ENCODE results near the gene SULT4A1. TPM values are rescaled to one million over a fixed set of nuclear protein-coding genes. Genes with fewer than 3 reads are reported as not detected.

Gene SULT4A1
- total RNA-seq (2014; rRNA removed; shearing (Covaris generic)), result 5.2 and 7.8 TPM in 2 replicates
- 4.3 and 4.7 TPM in 2 replicates for polyA plus RNA-seq (2016; fragmentation: Nextera tagmentation; extraction: Ambion mirVana)
- long read RNA-seq, result 0 reads

- Histone ChIP-seq H4K20me1 (replicated peaks; ENCODE audit: insufficient read depth) (no peaks in the 10 kb centered on the region), H3K36me3 (ENCODE audit: insufficient read depth) (no peaks in the 10 kb centered on the region), H3K4me3 (peak within 1 kb of the TSS; percentile 55), H3K79me2 (replicated peaks; ENCODE audit: insufficient read depth) (peaks cover 43% of the 10 kb centered on the region), H3K4me1 (ENCODE audit: insufficient read depth) (peaks cover 21% of the 10 kb centered on the region), H3K27me3 (ENCODE audit: insufficient read depth) (0 out of 2 replicates have a peak, but pooled peaks cover 2% of the 10 kb centered on the region), H2AFZ (peak within 1 kb of the TSS; percentile 97; the same call in 1 of the 2 replicates), H3F3A (replicated peaks; ENCODE audit: low read depth) (peaks cover 16% of the 10 kb centered on the region; the same call in 1 of the 2 replicates), H3K4me2 (peak within 1 kb of the TSS; percentile 81), H3K9me2 (ENCODE audit: insufficient read depth) (no peaks in the 10 kb centered on the region), H3K27ac (ENCODE audit: low read depth) (no peak within 1 kb of the TSS)
- H3K4me3 Mint-ChIP-seq, result peak within 1 kb of the TSS; percentile 79
- H3K36me3 Mint-ChIP-seq (ENCODE audit: low read depth), result peaks cover 13% of the 10 kb centered on the region
- peaks cover 3% of the 10 kb centered on the region for H3K9me3 Mint-ChIP-seq
- peaks cover 27% of the 10 kb centered on the region for H3K27me3 Mint-ChIP-seq (ENCODE audit: insufficient read depth, low read depth, poor library complexity)
- no peak within 1 kb of the TSS for H3K27ac Mint-ChIP-seq
- peaks cover 25% of the 10 kb centered on the region for H3K4me1 Mint-ChIP-seq
- ATAC-seq (peak; percentile 56), DNase-seq (ENCODE audit: low spot score) (peak; percentile 78)
- TF ChIP-seq POLR2AphosphoS5 (IDR thresholded peaks at IDR 0.05; ENCODE audit: low read depth) (0 out of 2 replicates have a peak, but pooled peaks have one; percentile 35), ZNF331 (CRISPR knock-in tag; IDR thresholded peaks at IDR 0.05; ENCODE audit: low read depth) (no peak), EZH2 (IDR thresholded peaks at IDR 0.05; ENCODE audit: low read depth, unreplicated experiment) (no peak), CTCF (conservative IDR thresholded peaks at IDR 0.05; ENCODE audit: low read depth in 2 of 2) (no peak), CREB1 (CRISPR knock-in tag; IDR thresholded peaks at IDR 0.05; ENCODE audit: low read depth) (peak; percentile 98), REST (IDR thresholded peaks at IDR 0.05; ENCODE audit: unreplicated experiment) (no peak)
Measured at GRCh38 chr22:43862074-43862881, at the start of gene SULT4A1. Gene SULT4A1 (minus strand): TSS chr22:43862513. CDS start chr22:43862382, 131 bp downstream.

GRCh38 chr22:43911351-43911750 lies 49.0 kb upstream of the SULT4A1 start:
- H3F3A ChIP-seq (replicated peaks; ENCODE audit: low read depth), result no peaks in the 10 kb centered on the region
- H3K9me2 ChIP-seq (ENCODE audit: insufficient read depth), result peaks cover 8% of the 10 kb centered on the region; the same call in 1 of the 2 replicates

More at GRCh38 chr22:43911351-43911750, 49.0 kb upstream of the SULT4A1 start:
- Mint-ChIP-seq H3K9me3 (peaks cover 21% of the 10 kb centered on the region), H3K4me3 (no peak overlapping the region), H3K27me3 (ENCODE audit: insufficient read depth, low read depth, poor library complexity) (peaks cover 14% of the 10 kb centered on the region), H3K4me1 (peaks cover 5% of the 10 kb centered on the region; the same call in 2 of the 3 replicates), H3K36me3 (ENCODE audit: low read depth) (0 out of 3 replicates have a peak, but pooled peaks cover 2% of the 10 kb centered on the region), H3K27ac (no peak overlapping the region)
- no peak overlapping the region for H3K27ac ChIP-seq (ENCODE audit: low read depth)
- H3K4me2 ChIP-seq, result no peak overlapping the region
- no peaks in the 10 kb centered on the region for H3K36me3 ChIP-seq (ENCODE audit: insufficient read depth)
- no peak for ATAC-seq
- H4K20me1 ChIP-seq (replicated peaks; ENCODE audit: insufficient read depth), result no peaks in the 10 kb centered on the region
- TF ChIP-seq ETS1 (IDR thresholded peaks at IDR 0.05) (no peak), EZH2 (IDR thresholded peaks at IDR 0.05; ENCODE audit: low read depth, unreplicated experiment) (no peak), CREB1 (CRISPR knock-in tag; IDR thresholded peaks at IDR 0.05; ENCODE audit: low read depth) (no peak)
- no peaks in the 10 kb centered on the region for H3K79me2 ChIP-seq (replicated peaks; ENCODE audit: insufficient read depth)
- DNase-seq (ENCODE audit: low spot score), result no peak
- no peak overlapping the region for H2AFZ ChIP-seq
- no peak overlapping the region for H3K4me3 ChIP-seq
- no peaks in the 10 kb centered on the region for H3K27me3 ChIP-seq (ENCODE audit: insufficient read depth)
- H3K4me1 ChIP-seq (ENCODE audit: insufficient read depth), result no peaks in the 10 kb centered on the region

Measured in GM23338 (cell line).